Omental fat pad (tissue), 4 donors: ENCODE results near the gene FCHSD1. TPM values are rescaled to one million over a fixed set of nuclear protein-coding genes. Genes with fewer than 3 reads are reported as not detected.

Experiments
- ATAC-seq: fragments of 150-250 bp; one replicate; pipeline ENCODE4 v1.9.1; 2016; ENCODE audit warnings: mild to moderate bottlenecking, moderate library complexity; ENCODE audit not compliant: low FRiP score
- DNase-seq: peaks from one replicate; pipeline ENCODE4 v3.0.0-alpha.2; 2019; ENCODE audit warnings: low spot score
- CTCF ChIP-seq, 3 donors: fragments of 450-650 bp; IDR thresholded peaks; one replicate each; pipeline ENCODE4 v1.5.1; 2016 to 2017; ENCODE audit warnings: antibody characterized with exemption in 3 of 3, mild to moderate bottlenecking in 3 of 3, moderate library complexity in 2 of 3
- total RNA-seq, 4 donors: library from RNA; depleted of rRNA; stranded (reverse); fragments of >200 nt; gene quantifications; one replicate each; pipeline ENCODE4 v1.1.0, GENCODE V29; 2016

Gene FCHSD1
- total RNA-seq, 4 donors from 2014 or later, result 11.2 to 19.7 (median 15.5) TPM

- TF ChIP-seq CTCF (IDR thresholded peaks at IDR 0.05), result no peak
- no peak for ATAC-seq
- no peak for DNase-seq
These were observed 3.1 kb upstream of the FCHSD1 start for GRCh38 chr5:141654298-141654697.

GRCh38 chr5:141651728-141652105 lies 499 bp upstream of the FCHSD1 start:
- no peak for DNase-seq
- ATAC-seq, result no peak
- no peak for TF ChIP-seq CTCF (IDR thresholded peaks at IDR 0.05)

- DNase-seq (no peak), ATAC-seq (no peak)
- no peak for TF ChIP-seq CTCF (IDR thresholded peaks at IDR 0.05)
These were observed 1.2 kb downstream of the FCHSD1 start for GRCh38 chr5:141649972-141650371.

- no peak for DNase-seq
- no peak for ATAC-seq
- TF ChIP-seq CTCF (IDR thresholded peaks at IDR 0.05), result no peak
These were observed 2.0 kb downstream of the FCHSD1 start for GRCh38 chr5:141649056-141649688.

GRCh38 chr5:141647851-141648250 lies 3.4 kb downstream of the FCHSD1 start:
- DNase-seq (no peak), ATAC-seq (no peak)
- TF ChIP-seq CTCF (IDR thresholded peaks at IDR 0.05), result no peak

GRCh38 chr5:141647242-141647641 lies 4.0 kb downstream of the FCHSD1 start:
- no peak for TF ChIP-seq CTCF (IDR thresholded peaks at IDR 0.05)
- no peak for DNase-seq
- ATAC-seq, result no peak

- TF ChIP-seq CTCF (IDR thresholded peaks at IDR 0.05), result no peak
- DNase-seq (no peak), ATAC-seq (no peak)
These were observed 5.2 kb downstream of the FCHSD1 start for GRCh38 chr5:141646026-141646425.
